Heart left ventricle (tissue), 13 donors: ENCODE measurements around the gene CHKA.

Experiments
- POLR2A ChIP-seq, 2 donors: fragments of 450-650 bp; IDR thresholded peaks; one replicate each; pipeline ENCODE4 v1.6.1; 2017; ENCODE audit warnings: antibody characterized with exemption in 2 of 2, mild to moderate bottlenecking in 2 of 2, moderate library complexity in 2 of 2
- TF ChIP-seq, protein P1 (sequence below), 12 donors: fragments of 200-600 bp; sonication (generic) in 4 of 12; IDR thresholded peaks; one replicate each; pipeline versions ENCODE4 v1.5.0 to v1.8.0; 2018 to 2022; ENCODE audit warnings: antibody characterized with exemption in 12 of 12, mild to moderate bottlenecking in 5 of 12
- donor health status: ischemic (EF 13 %, LVEDD 7.1; RV severe dilation, severe dysfunction).
- donor health status: DM: no; HTN: yes; CAD: no.
- donor health status: DM: no; HTN: no; CAD: no.
- donor health status: ischemic (EF 25% LVEDD 6.9; RV normal size, moderate dysfunction).
- donor health status: ischemic (EF 25% LVEDD 5.7; RV mildly dilated, moderate dysfunction).
- donor health status: ischemic (EF 35%, LVEDD 5.7; RV mildly dilated, moderate dysfunction).
- donor health status: nonischemic (EF 11% LVEDD 7.7; RV severe dilation, severe dysfunction).
- donor health status: DM: yes; HTN: yes; CAD: no.
- donor health status: PGD.
- donor health status: ischemic (EF 29% LVEDD 5.4; RV normal size, mild dysfunction).
- donor health status: nonischemic (EF 23%, LVEDD 6.1; RV moderate dilation, normal function).

DNA sequence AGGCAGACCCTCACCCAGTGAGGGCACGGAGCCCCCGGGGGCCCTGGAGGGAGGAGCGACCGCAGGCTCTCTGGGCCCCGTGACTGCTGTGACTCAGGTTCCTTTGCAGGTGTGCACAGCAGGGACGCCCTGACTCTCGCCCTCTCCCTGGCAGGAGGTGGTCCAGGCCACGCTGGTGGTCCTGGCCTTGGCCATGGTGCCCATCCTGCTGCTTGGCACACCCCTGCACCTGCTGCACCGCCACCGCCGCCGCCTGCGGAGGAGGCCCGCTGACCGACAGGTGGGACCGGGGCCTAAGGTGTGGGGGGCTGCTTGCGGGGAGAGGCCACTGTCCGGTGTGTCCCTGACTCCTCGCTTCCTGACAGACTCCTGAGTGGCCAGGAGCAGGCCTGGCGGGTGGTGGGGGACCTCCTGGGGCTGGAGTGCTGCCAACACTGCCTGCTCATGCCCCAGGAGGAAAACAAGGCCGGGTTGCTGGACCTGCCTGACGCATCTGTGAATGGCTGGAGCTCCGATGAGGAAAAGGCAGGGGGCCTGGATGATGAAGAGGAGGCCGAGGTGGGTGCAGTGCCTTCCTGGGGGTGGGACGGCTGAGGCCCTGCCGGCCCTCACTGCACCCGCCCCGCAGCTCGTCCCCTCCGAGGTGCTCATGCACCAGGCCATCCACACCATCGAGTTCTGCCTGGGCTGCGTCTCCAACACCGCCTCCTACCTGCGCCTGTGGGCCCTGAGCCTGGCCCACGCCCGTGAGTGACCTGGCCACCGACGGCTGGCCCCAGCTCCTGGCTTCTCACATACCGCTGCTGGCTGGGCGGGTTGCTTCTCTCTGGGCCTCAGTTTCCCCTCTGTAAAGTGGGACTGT lies 71.4 kb downstream of the CHKA start:
- TF ChIP-seq, protein P1, sequence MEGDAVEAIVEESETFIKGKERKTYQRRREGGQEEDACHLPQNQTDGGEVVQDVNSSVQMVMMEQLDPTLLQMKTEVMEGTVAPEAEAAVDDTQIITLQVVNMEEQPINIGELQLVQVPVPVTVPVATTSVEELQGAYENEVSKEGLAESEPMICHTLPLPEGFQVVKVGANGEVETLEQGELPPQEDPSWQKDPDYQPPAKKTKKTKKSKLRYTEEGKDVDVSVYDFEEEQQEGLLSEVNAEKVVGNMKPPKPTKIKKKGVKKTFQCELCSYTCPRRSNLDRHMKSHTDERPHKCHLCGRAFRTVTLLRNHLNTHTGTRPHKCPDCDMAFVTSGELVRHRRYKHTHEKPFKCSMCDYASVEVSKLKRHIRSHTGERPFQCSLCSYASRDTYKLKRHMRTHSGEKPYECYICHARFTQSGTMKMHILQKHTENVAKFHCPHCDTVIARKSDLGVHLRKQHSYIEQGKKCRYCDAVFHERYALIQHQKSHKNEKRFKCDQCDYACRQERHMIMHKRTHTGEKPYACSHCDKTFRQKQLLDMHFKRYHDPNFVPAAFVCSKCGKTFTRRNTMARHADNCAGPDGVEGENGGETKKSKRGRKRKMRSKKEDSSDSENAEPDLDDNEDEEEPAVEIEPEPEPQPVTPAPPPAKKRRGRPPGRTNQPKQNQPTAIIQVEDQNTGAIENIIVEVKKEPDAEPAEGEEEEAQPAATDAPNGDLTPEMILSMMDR (IDR thresholded peaks at IDR 0.05) = no peak
- TF ChIP-seq POLR2A (IDR thresholded peaks at IDR 0.05) = no peak
